HL-60 (cell line): ENCODE results near the gene RMND5A.

Experiments used
- DNase-seq, 2 experiments: peaks; one replicate each; pipeline ENCODE4 v3.0.0-alpha.2; 2010 to 2020; ENCODE audit warnings: low read depth in 1 of 2, low spot score in 1 of 2
- H3K27ac ChIP-seq: fragments of 250-450 bp; sonication (Bioruptor Pico); replicated peaks from 2 replicates; pipeline ENCODE4 v1.5.1; 2020; ENCODE audit warnings: mild to moderate bottlenecking, moderate library complexity
- H3K27me3 ChIP-seq: fragments of 250-450 bp; sonication (Bioruptor Pico); 2 replicates; pipeline ENCODE4 v1.5.1; 2021; ENCODE audit warnings: mild to moderate bottlenecking, moderate library complexity; ENCODE audit not compliant: insufficient read depth, poor library complexity, severe bottlenecking
- H3K4me3 ChIP-seq: replicated peaks from 2 replicates; pipeline ENCODE4 v1.5.1; 2011; ENCODE audit warnings: mild to moderate bottlenecking, control low read depth, low read length; ENCODE audit not compliant: insufficient read depth
- CTCF ChIP-seq: IDR thresholded peaks from one replicate; pipeline ENCODE4 v1.5.1; 2011; ENCODE audit warnings: low read length, control low read depth, inconsistent platforms; ENCODE audit not compliant: insufficient read depth
- GABPA ChIP-seq: IDR thresholded peaks from 2 replicates; pipeline ENCODE4 v1.6.1; 2012; ENCODE audit warnings: low read depth
- POLR2AphosphoS5 ChIP-seq: IDR thresholded peaks from 2 replicates; pipeline ENCODE4 v1.6.1; 2012; ENCODE audit warnings: low read depth
- REST ChIP-seq: IDR thresholded peaks from 2 replicates; pipeline ENCODE4 v1.6.1; 2012; ENCODE audit warnings: low read depth; ENCODE audit not compliant: insufficient replicate concordance
- SPI1 ChIP-seq: IDR thresholded peaks from 2 replicates; pipeline ENCODE4 v1.6.1; 2012; ENCODE audit warnings: low read depth, mild to moderate bottlenecking, borderline replicate concordance

The RMND5A gene

GRCh38 chr2:86747711-86748639 lies 27.9 kb downstream of the RMND5A start:
- Histone ChIP-seq H3K27me3 (no peaks in the 10 kb centered on the region), H3K27ac (no peak overlapping the region), H3K4me3 (no peak overlapping the region)
- TF ChIP-seq CTCF (no peak), REST (no peak), POLR2AphosphoS5 (no peak), GABPA (no peak), SPI1 (no peak)
- DNase-seq: peak; percentile 16 to 41

DNA sequence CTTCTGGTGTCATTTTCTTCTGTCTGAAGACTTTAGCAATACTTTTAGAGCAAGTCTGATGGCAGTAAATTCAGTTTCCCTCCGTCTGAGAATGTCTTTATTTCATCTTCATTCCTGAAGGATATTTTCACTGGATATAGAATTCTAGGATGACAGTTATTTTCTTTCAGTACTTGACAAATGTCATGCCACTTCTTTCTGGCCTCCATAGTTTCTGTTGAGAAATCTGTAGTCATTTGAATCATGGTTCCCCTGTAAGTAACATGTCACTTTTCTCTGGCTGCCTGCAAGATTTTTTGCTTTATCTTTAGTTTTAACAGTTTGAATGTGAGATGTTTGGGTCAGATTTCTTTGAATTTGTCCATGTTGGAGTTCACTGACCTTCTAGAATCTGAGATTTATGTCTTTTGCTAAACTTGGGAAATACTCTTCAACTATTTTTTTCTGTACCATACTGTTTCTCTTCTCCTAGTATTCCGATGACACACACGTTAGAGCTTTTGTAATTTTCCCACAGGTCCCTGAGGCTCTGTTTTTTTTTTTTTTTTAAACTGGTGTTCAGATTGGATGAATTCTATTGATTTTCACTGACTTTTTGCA lies 30.2 kb downstream of the RMND5A start:
- Histone ChIP-seq H3K27me3 (no peaks in the 10 kb centered on the region), H3K27ac (no peak overlapping the region), H3K4me3 (no peak overlapping the region)
- TF ChIP-seq POLR2AphosphoS5 (no peak), REST (no peak), SPI1 (no peak), GABPA (no peak), CTCF (no peak)
- no peak for DNase-seq

DNA sequence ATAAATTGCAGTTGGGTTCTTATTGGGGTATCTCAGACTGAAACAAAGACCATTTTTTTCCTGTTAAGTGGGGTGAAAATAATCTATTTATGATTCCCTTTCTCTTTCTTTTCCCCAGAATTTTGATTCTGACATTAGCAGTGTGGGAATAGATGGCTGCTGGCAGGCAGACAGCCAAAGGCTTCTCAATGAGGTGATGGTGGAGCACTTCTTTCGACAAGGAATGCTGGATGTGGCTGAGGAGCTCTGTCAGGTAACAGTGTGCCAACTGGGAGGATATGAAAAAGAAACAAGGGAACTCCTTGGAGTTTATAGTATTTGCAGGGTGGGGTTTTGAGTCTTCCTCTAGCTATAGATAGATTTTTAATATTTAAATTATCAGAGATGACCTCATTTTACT lies 31.7 kb downstream of the RMND5A start:
- no peaks in the 10 kb centered on the region for H3K27me3 ChIP-seq
- no peak overlapping the region for H3K27ac ChIP-seq
- no peak overlapping the region for H3K4me3 ChIP-seq
- DNase-seq: no peak
- TF ChIP-seq SPI1 (no peak), CTCF (no peak), GABPA (no peak), REST (no peak), POLR2AphosphoS5 (no peak)
